HCT116 (cell line): Measurements from ENCODE around the gene ST14. TPM values are rescaled to one million over a fixed set of nuclear protein-coding genes. Genes with fewer than 3 reads are reported as not detected.

Experiments
- ATAC-seq: fragments of 200-7000 bp; cut with Tn5 transposase; 2 replicates; pipeline ENCODE4 v1.9.1; 2020; ENCODE audit warnings: mild to moderate bottlenecking, moderate library complexity
- Bru-seq: library from RNA; stranded (reverse); fragments of 400-500 nt; gene quantifications from one replicate; lab custom pipeline; 2021; lab: Mats Ljungman, UMichigan
- BruChase-seq, 2 experiments: library from RNA; stranded (reverse); fragments of 400-500 nt; gene quantifications; one replicate each; lab custom pipeline; 2021; lab: Mats Ljungman, UMichigan
- BruUV-seq: library from RNA; stranded (reverse); fragments of 400-500 nt; replicated peaks from 2 replicates; lab custom pipeline; 2021; lab: Mats Ljungman, UMichigan
- CTCF ChIA-PET: fragments of 300-600 bp; sonication (Branson Sonifier 250); formaldehyde crosslinking; loops from one replicate; lab custom pipeline; 2021; ENCODE audit warnings: antibody characterized with exemption; lab: Charles Lee
- POLR2A ChIA-PET: fragments of 300-600, 350-600 bp; sonication (Branson Sonifier 250); formaldehyde crosslinking; loops from one replicate; lab custom pipeline; 2021; ENCODE audit warnings: antibody characterized with exemption; lab: Charles Lee
- RAD21 ChIA-PET, 2 experiments: fragments of 300-600 bp; sonication (Branson Sonifier 250); formaldehyde crosslinking; loops; one replicate each; lab custom pipeline; 2023; ENCODE audit warnings: low total read pairs in 2 of 2; ENCODE audit not compliant: uncharacterized antibody in 2 of 2, unreplicated experiment in 2 of 2, low non-redundant PET in 1 of 2; lab: Charles Lee
- DNase-seq: peaks from one replicate; pipeline ENCODE4 v3.0.0-alpha.2; 2010; ENCODE audit warnings: low read depth, low spot score
- H2AFZ ChIP-seq: fragments of 200-600 bp; shearing (Covaris generic), sonication (generic); 2 replicates; pipeline ENCODE4 v1.6.1; 2017; ENCODE audit warnings: low read depth, mixed run types, mixed read lengths, antibody characterized with exemption, low read length; ENCODE audit not compliant: poor library complexity, severe bottlenecking
- H3K27ac ChIP-seq: 2 replicates; pipeline ENCODE4 v1.5.1; 2012; ENCODE audit warnings: low read depth, low read length
- H3K27me3 ChIP-seq: fragments of 200-600 bp; sonication (generic); 2 replicates; pipeline ENCODE4 v1.6.1; 2016; ENCODE audit warnings: mixed run types, low read length, mixed read lengths; ENCODE audit not compliant: insufficient read depth
- H3K36me3 ChIP-seq, 2 experiments: fragments of 200-500 bp in 1 of 2; fragments of 200-600 bp in 1 of 2; sonication (Bioruptor generic) in 1 of 2; sonication (generic) in 1 of 2; 2 replicates each; pipeline versions ENCODE4 v1.5.1 to v1.6.1; 2014 to 2016; ENCODE audit warnings: low read length in 2 of 2, inconsistent platforms in 1 of 2, mixed read lengths in 1 of 2, mixed run types in 1 of 2; ENCODE audit not compliant: insufficient read depth in 2 of 2, control insufficient read depth in 1 of 2
- H3K4me1 ChIP-seq, 2 experiments: fragments of 200-600 bp in 1 of 2; sonication (generic) in 1 of 2; 2 replicates each; pipeline versions ENCODE4 v1.5.1 to v1.6.1; 2012 to 2017; ENCODE audit warnings: low read length in 2 of 2, inconsistent platforms in 1 of 2, mild to moderate bottlenecking in 1 of 2, mixed read lengths in 1 of 2, mixed run types in 1 of 2, moderate library complexity in 1 of 2; ENCODE audit not compliant: insufficient read depth in 2 of 2, control insufficient read depth in 1 of 2
- H3K4me2 ChIP-seq: fragments of 200-600 bp; sonication (generic); 2 replicates; pipeline ENCODE4 v1.6.1; 2017; ENCODE audit warnings: mixed run types, low read length, mixed read lengths
- H3K4me3 ChIP-seq, 2 experiments: fragments of 200-600 bp in 1 of 2; sonication (generic) in 1 of 2; replicated peaks in 1 of 2; 2 replicates each; pipeline ENCODE4 v1.5.1; 2011 to 2016; ENCODE audit warnings: low read length in 2 of 2, control low read depth in 1 of 2, low read depth in 1 of 2, mild to moderate bottlenecking in 1 of 2, mixed read lengths in 1 of 2, mixed run types in 1 of 2
- H3K79me2 ChIP-seq: fragments of 200-600 bp; sonication (generic); 2 replicates; pipeline ENCODE4 v1.6.1; 2017; ENCODE audit warnings: mild to moderate bottlenecking, mixed run types, low read length, moderate library complexity, mixed read lengths; ENCODE audit not compliant: insufficient read depth
- H3K9ac ChIP-seq: fragments of 200-600 bp; sonication (generic); 2 replicates; pipeline ENCODE4 v1.6.1; 2016; ENCODE audit warnings: low read length, mixed read lengths
- H3K9me2 ChIP-seq: fragments of 200-600 bp; sonication (generic), shearing (Covaris generic); 2 replicates; pipeline ENCODE4 v1.6.1; 2017; ENCODE audit warnings: mixed run types, mild to moderate bottlenecking, moderate library complexity; ENCODE audit not compliant: insufficient read depth
- H3K9me3 ChIP-seq, 2 experiments: fragments of 200-500 bp in 1 of 2; fragments of 200-600 bp in 1 of 2; sonication (Bioruptor generic) in 1 of 2; sonication (generic) in 1 of 2; 2 replicates each; pipeline ENCODE4 v1.6.1; 2014 to 2017; ENCODE audit warnings: low read length in 2 of 2, mixed read lengths in 2 of 2, inconsistent platforms in 1 of 2, low read depth in 1 of 2, mild to moderate bottlenecking in 1 of 2, mixed run types in 1 of 2, moderate library complexity in 1 of 2; ENCODE audit not compliant: control insufficient read depth in 1 of 2, insufficient read depth in 1 of 2
- H4K20me1 ChIP-seq: fragments of 200-600 bp; sonication (generic), shearing (Covaris generic); 2 replicates; pipeline ENCODE4 v1.6.1; 2017; ENCODE audit warnings: mixed run types, mild to moderate bottlenecking, moderate library complexity; ENCODE audit not compliant: insufficient read depth
- CBX3 ChIP-seq: IDR thresholded peaks from 2 replicates; pipeline ENCODE4 v1.6.1; 2012; ENCODE audit warnings: low read depth
- CEBPB ChIP-seq: IDR thresholded peaks from 2 replicates; pipeline ENCODE4 v1.6.1; 2012; ENCODE audit warnings: low read depth
- EGR1 ChIP-seq: IDR thresholded peaks from 2 replicates; pipeline ENCODE4 v1.6.1; 2012; ENCODE audit warnings: low read depth
- ELF1 ChIP-seq: IDR thresholded peaks from 2 replicates; pipeline ENCODE4 v1.6.1; 2012; ENCODE audit warnings: low read depth, borderline replicate concordance
- EZH2 ChIP-seq: fragments of 200-600 bp; sonication (generic); IDR thresholded peaks from 2 replicates; pipeline ENCODE4 v1.6.1; 2017; ENCODE audit warnings: antibody characterized with exemption, mixed run types
- FOSL1 ChIP-seq: IDR thresholded peaks from 2 replicates; pipeline ENCODE4 v1.6.1; 2012; ENCODE audit warnings: low read depth
- MAX ChIP-seq: IDR thresholded peaks from 2 replicates; pipeline ENCODE4 v1.6.1; 2012
- POLR2AphosphoS5 ChIP-seq: IDR thresholded peaks from 2 replicates; pipeline ENCODE4 v1.6.1; 2011; ENCODE audit warnings: mild to moderate bottlenecking, low read depth, low read length, moderate library complexity
- ZFX ChIP-seq: fragments of 450-650 bp; IDR thresholded peaks from 2 replicates; pipeline ENCODE4 v1.6.1; 2017
- intact Hi-C: fragments of 100-400 bp; cut with micrococcal nuclease; formaldehyde crosslinking; loops from 2 replicates; pipeline ENCODE4 v1.10.0; 2022
- long read RNA-seq: library from polyadenylated mRNA; unstranded; transcript quantifications from one replicate; pipeline ENCODE4 v2.0.0, GENCODE V29; 2021; ENCODE audit not compliant: unreplicated experiment
- polyA plus RNA-seq: library from polyadenylated mRNA; unstranded; fragments of >200 nt; gene quantifications from 2 replicates; pipeline ENCODE4 v1.2.1, GENCODE V29; 2012; ENCODE audit warnings: missing spikeins
- total RNA-seq: library from RNA; stranded (reverse); gene quantifications from one replicate; pipeline ENCODE4 v1.2.1, GENCODE V29; 2021; ENCODE audit not compliant: unreplicated experiment

ST14 gene
- total RNA-seq (107 TPM), Bru-seq, nascent RNA (percentile 78 among the genes with signal in this experiment), BruChase-seq, experiment 1, labeled RNA remaining after a 6-hour chase (percentile 82 among the genes with signal in this experiment), BruChase-seq, experiment 2, labeled RNA remaining after a 2-hour chase (percentile 70 among the genes with signal in this experiment)
- 133 and 134 TPM in 2 replicates for polyA plus RNA-seq
- long read RNA-seq, transcript ST14-201 (19 exons, 3,539 nt), result major isoform, 243 of 515 reads
- long read RNA-seq, partial matches to known transcripts, result 217 of 515 reads
- long read RNA-seq, other reads (novel, unspliced or antisense), result 55 of 515 reads

GRCh38 chr11:130159657-130160497 lies at the start of gene ST14:
Gene ST14, plus strand, starts transcription at chr11:130159782. Its CDS starts 198 bp downstream, at chr11:130159980.
- ChIA-PET RAD21 (no interaction called here), CTCF (no interaction called here), POLR2A (no interaction called here)
- Histone ChIP-seq H3K9me3 (no peaks in the 10 kb centered on the region), H4K20me1 (no peaks in the 10 kb centered on the region), H2AFZ (no peak within 1 kb of the TSS), H3K9ac (peak within 1 kb of the TSS; percentile 81), H3K27me3 (no peaks in the 10 kb centered on the region), H3K9me2 (no peaks in the 10 kb centered on the region), H3K36me3 (0 out of 4 replicates have a peak, but pooled peaks cover 0 to 5% of the 10 kb centered on the region in 2 experiments), H3K4me3 (peak within 1 kb of the TSS; percentile 73 to 76), H3K4me2 (peak within 1 kb of the TSS; percentile 97), H3K27ac (peak within 1 kb of the TSS; percentile 76; the same call in 1 of the 2 replicates), H3K4me1 (peaks cover 41 to 77% of the 10 kb centered on the region in 2 experiments), H3K79me2 (peaks cover 46% of the 10 kb centered on the region)
- no peak for DNase-seq
- peak; percentile 85 for ATAC-seq
- no TSS peak for BruUV-seq
- TF ChIP-seq POLR2AphosphoS5 (peak; percentile 95), FOSL1 (no peak), EGR1 (peak; percentile 96), MAX (peak; percentile 67; the same call in 1 of the 2 replicates), CBX3 (no peak), EZH2 (no peak), ZFX (peak; percentile 95), ELF1 (no peak), CEBPB (no peak)
- intact Hi-C loops, result no loop called here
